ENCODE data around the gene PCDHGA3. TPM values are rescaled to one million over a fixed set of nuclear protein-coding genes. Genes with fewer than 3 reads are reported as not detected.

The PCDHGA3 gene
- polyA plus RNA-seq, 1 of the 3 experiments (the other 2 are of a cell fraction) = 0.33 TPM

- H3K27me3 ChIP-seq (ENCODE audit: insufficient read depth) = no peaks in the 10 kb centered on the region
- H3K9me3 ChIP-seq = peaks cover 7% of the 10 kb centered on the region; the same call in 1 of the 2 replicates
- no peaks in the 10 kb centered on the region for H3K79me2 ChIP-seq (ENCODE audit: insufficient read depth)
- TF ChIP-seq, protein P1, sequence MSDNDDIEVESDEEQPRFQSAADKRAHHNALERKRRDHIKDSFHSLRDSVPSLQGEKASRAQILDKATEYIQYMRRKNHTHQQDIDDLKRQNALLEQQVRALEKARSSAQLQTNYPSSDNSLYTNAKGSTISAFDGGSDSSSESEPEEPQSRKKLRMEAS (IDR thresholded peaks at IDR 0.05; ENCODE audit: low read depth) = no peak
- no peak for TF ChIP-seq USF1 (IDR thresholded peaks at IDR 0.05; ENCODE audit: borderline replicate concordance, low read depth)
- no peak for TF ChIP-seq RAD21 (IDR thresholded peaks at IDR 0.05; ENCODE audit: low read length)
- no peak for TF ChIP-seq EP300 (IDR thresholded peaks at IDR 0.05; ENCODE audit: borderline replicate concordance in 1 of 2, low read depth in 1 of 2, low read length in 1 of 2)
- TF ChIP-seq RXRA (IDR thresholded peaks at IDR 0.05; ENCODE audit: borderline replicate concordance, low read depth) = no peak
- TF ChIP-seq EZH2phosphoT487 (IDR thresholded peaks at IDR 0.05; ENCODE audit: borderline replicate concordance, low read depth) = no peak
- no peak for TF ChIP-seq NRF1 (IDR thresholded peaks at IDR 0.05; ENCODE audit: low read depth, low read length)
- no peak for TF ChIP-seq SMC3 (IDR thresholded peaks at IDR 0.05; ENCODE audit: low read depth, low read length)
- no peak for TF ChIP-seq JUND (IDR thresholded peaks at IDR 0.05)
- no peak for TF ChIP-seq YY1 (IDR thresholded peaks at IDR 0.05; ENCODE audit: low read depth)
- TF ChIP-seq FOXM1 (IDR thresholded peaks at IDR 0.05; ENCODE audit: low read depth) = no peak
- TF ChIP-seq ELF1 (IDR thresholded peaks at IDR 0.05) = no peak
- no peak for TF ChIP-seq IRF3 (IDR thresholded peaks at IDR 0.05; ENCODE audit: low read depth, low read length)
- no peak for TF ChIP-seq TCF12 (IDR thresholded peaks at IDR 0.05)
- POLR2A ChIA-PET = no interaction called here
- CTCF ChIA-PET = interaction anchor here (1.1 to 2.4 kb wide), 3 partner anchors 135 to 515 kb away, joined by 3 to 11 read pairs (median 4); no protein-coding TSS in a partner anchor
- WGBS (ENCODE audit: low lambda C conversion rate) = 83% methylated on average over 50 of the region's 77 CpGs
- H3K4me1 ChIP-seq (ENCODE audit: control insufficient read depth in 1 of 2, insufficient read depth in 2 of 2, low read depth in 1 of 2, low read length in 1 of 2) = no peaks in the 10 kb centered on the region
- no peak overlapping the region for H3K9ac ChIP-seq
- H2AFZ ChIP-seq (ENCODE audit: low read depth) = no peak overlapping the region
- H3K27ac ChIP-seq (ENCODE audit: low read depth in 2 of 2, low read length in 1 of 2) = no peak overlapping the region
- H3K9me2 ChIP-seq = no peaks in the 10 kb centered on the region
- H3K4me2 ChIP-seq = no peak overlapping the region
- peaks cover 0 to 19% of the 10 kb centered on the region in 2 experiments for H3K36me3 ChIP-seq (replicated peaks in 1 of 2; ENCODE audit: control insufficient read depth in 1 of 2, insufficient read depth in 2 of 2, low read length in 1 of 2)
- no peaks in the 10 kb centered on the region for H3F3A ChIP-seq (replicated peaks; ENCODE audit: insufficient read depth)
- no peaks in the 10 kb centered on the region for H4K20me1 ChIP-seq (ENCODE audit: insufficient read depth)
- no peak overlapping the region; a peak in 1 of 4 replicates for H3K4me3 ChIP-seq (ENCODE audit: low read depth in 2 of 2, low read length in 1 of 2)
- DNase-seq = no peak
Measured at GRCh38 chr5:141389153-141390042, 45.8 kb downstream of the PCDHGA3 start.

Data from SK-N-SH (cell line).